ENCODE results near the gene ATXN1L.
"Not testable (repeated sequence)": the region's sequence is repeated elsewhere in the genome, so short reads cannot be mapped to it uniquely, and the experiment has no call there.

ATXN1L gene

GRCh38 chr16:71894229-71894920 is 48.6 kb downstream of the ATXN1L start:
- no peak for DNase-seq (ENCODE audit: low read depth, low spot score)

GRCh38 chr16:71894921-71895678 is 49.3 kb downstream of the ATXN1L start, which contains the start of gene IST1:
Gene IST1, plus strand, starts transcription at chr16:71895531. Its CDS starts 20,110 bp downstream, at chr16:71915641.
- DNase-seq (ENCODE audit: low read depth, low spot score), result peak; percentile 96

- no peak for DNase-seq (ENCODE audit: low read depth, low spot score)
Measured at GRCh38 chr16:71895679-71896365, 50.0 kb downstream of the ATXN1L start.

GRCh38 chr16:71896764-71897368 is 51.1 kb downstream of the ATXN1L start:
- no peak for DNase-seq (ENCODE audit: low read depth, low spot score)

- DNase-seq (ENCODE audit: low read depth, low spot score), result no peak
Measured at GRCh38 chr16:71899171-71899570, 53.4 kb downstream of the ATXN1L start.

- DNase-seq (ENCODE audit: low read depth, low spot score), result no peak
Measured at GRCh38 chr16:71902656-71903365, 57.0 kb downstream of the ATXN1L start.

GRCh38 chr16:71903608-71904007 is 57.8 kb downstream of the ATXN1L start:
- DNase-seq (ENCODE audit: low read depth, low spot score), result no peak

- DNase-seq (ENCODE audit: low read depth, low spot score), result no peak
Measured at GRCh38 chr16:71904239-71904638, 58.5 kb downstream of the ATXN1L start.

GRCh38 chr16:71905765-71906164 is 60.0 kb downstream of the ATXN1L start:
- not testable (repeated sequence) for DNase-seq (ENCODE audit: low read depth, low spot score)
